Measurements from ENCODE around the gene FADS6. TPM values are rescaled to one million over a fixed set of nuclear protein-coding genes. Genes with fewer than 3 reads are reported as not detected.

Gene FADS6
- total and polyA plus RNA-seq, 10 of the 15 experiments (the other 5 are each of a cell fraction or from before 2014, with no cell fraction given) = not detected

DNA sequence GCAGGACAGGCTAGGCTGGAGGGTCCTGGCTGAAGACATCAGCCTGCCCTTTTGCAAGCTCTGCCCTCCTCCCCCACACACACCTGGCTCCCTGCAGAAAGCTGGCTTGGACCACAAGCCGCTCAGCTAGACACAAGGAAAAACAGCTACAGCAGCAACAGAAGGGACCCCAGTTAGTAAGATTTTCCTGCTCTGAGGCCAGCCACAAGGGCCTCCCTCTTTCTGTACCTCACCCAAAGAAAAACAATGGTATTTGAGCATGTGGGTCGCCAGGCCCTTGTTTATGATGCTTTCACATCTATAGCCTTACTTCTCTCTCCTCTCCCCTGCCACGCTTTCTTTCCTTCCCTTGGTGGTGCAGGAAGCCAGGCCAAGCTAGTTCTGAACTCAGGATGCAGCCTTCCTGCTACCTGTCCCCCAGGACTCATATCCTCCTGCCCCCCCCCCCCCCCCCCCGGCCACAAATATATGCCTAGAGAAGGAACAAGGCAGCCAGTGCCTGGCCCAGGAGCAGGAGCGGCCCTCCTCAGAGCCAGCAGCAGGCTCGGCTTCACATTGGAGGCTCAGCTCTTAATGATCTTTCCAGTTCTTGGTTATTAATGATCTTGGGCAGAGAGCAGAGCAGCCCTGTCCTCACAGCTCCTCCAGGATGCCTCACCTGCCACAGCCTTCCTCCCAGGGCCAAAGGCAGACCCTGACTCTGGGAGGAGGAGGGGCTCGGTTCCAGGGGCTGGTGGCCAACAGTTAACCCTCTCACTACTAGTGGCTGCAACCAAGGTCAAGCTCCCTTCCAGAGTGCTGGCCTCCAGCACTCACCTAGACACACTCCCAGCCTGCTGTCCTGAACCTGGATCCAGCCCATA is 53.2 kb downstream of the FADS6 start:
- ChIA-PET RAD21 (ENCODE audit: unreplicated experiment) (no interaction called here), POLR2A (no interaction called here), CTCF (interaction anchor here (1.0 to 2.2 kb wide), 4 partner anchors 22 to 49 kb away, joined by 3 to 9 read pairs (median 6); no protein-coding TSS in a partner anchor), SMC1A (ENCODE audit: uncharacterized antibody, unreplicated experiment) (interaction anchor here (0.9 to 1.3 kb wide), 2 partner anchors 22 to 25 kb away, joined by 4 read pairs; no protein-coding TSS in a partner anchor)
- no peaks in the 10 kb centered on the region for H4K20me1 ChIP-seq (ENCODE audit: control insufficient read depth, insufficient read depth)
- FAIRE-seq = no peak
- BruUV-seq (replicated peaks) = no TSS peak
- H3K27ac ChIP-seq (ENCODE audit: control insufficient read depth, insufficient read depth) = no peak overlapping the region
- H3K27me3 ChIP-seq (replicated peaks in 1 of 2; ENCODE audit: control insufficient read depth in 2 of 2, insufficient read depth in 2 of 2, low read length in 1 of 2) = no peaks in the 10 kb centered on the region
- intact Hi-C loops (cut with micrococcal nuclease; ENCODE audit: unreplicated experiment) (no loop called here), in situ Hi-C loops (cut with MboI) (no loop called here)
- no peak overlapping the region for H3K4me2 ChIP-seq (ENCODE audit: control insufficient read depth, insufficient read depth)
- H3K9me3 ChIP-seq (replicated peaks; ENCODE audit: control insufficient read depth, insufficient read depth, low read length) = no peaks in the 10 kb centered on the region
- H3K9ac ChIP-seq (ENCODE audit: control insufficient read depth, insufficient read depth, low read length) = no peak overlapping the region
- no peak overlapping the region for H3K4me3 ChIP-seq
- no peak for DNase-seq (ENCODE audit: low read depth, low spot score)
- H3K79me2 ChIP-seq (ENCODE audit: control insufficient read depth, insufficient read depth, low read length) = no peaks in the 10 kb centered on the region
- WGBS (ENCODE audit: insufficient coverage, insufficient replicate concordance, low lambda C conversion rate, missing lambda C conversion rate) = 63% methylated on average over 7 of the region's 7 CpGs
- H3K4me1 ChIP-seq (ENCODE audit: control insufficient read depth, insufficient read depth, low read length) = peaks cover 4% of the 10 kb centered on the region
- no peak for ATAC-seq
- H2AFZ ChIP-seq (ENCODE audit: control insufficient read depth, low read depth, low read length) = no peak overlapping the region
- peaks cover 0 to under 1% of the 10 kb centered on the region in 2 experiments; a peak in 1 of 4 replicates for H3K36me3 ChIP-seq (ENCODE audit: control insufficient read depth in 2 of 2, insufficient read depth in 2 of 2, low read length in 1 of 2)
- TF ChIP-seq BHLHE40 (IDR thresholded peaks at IDR 0.05; ENCODE audit: borderline replicate concordance in 1 of 2, low read depth in 2 of 2, low read length in 1 of 2) = no peak
- TF ChIP-seq, protein P1, sequence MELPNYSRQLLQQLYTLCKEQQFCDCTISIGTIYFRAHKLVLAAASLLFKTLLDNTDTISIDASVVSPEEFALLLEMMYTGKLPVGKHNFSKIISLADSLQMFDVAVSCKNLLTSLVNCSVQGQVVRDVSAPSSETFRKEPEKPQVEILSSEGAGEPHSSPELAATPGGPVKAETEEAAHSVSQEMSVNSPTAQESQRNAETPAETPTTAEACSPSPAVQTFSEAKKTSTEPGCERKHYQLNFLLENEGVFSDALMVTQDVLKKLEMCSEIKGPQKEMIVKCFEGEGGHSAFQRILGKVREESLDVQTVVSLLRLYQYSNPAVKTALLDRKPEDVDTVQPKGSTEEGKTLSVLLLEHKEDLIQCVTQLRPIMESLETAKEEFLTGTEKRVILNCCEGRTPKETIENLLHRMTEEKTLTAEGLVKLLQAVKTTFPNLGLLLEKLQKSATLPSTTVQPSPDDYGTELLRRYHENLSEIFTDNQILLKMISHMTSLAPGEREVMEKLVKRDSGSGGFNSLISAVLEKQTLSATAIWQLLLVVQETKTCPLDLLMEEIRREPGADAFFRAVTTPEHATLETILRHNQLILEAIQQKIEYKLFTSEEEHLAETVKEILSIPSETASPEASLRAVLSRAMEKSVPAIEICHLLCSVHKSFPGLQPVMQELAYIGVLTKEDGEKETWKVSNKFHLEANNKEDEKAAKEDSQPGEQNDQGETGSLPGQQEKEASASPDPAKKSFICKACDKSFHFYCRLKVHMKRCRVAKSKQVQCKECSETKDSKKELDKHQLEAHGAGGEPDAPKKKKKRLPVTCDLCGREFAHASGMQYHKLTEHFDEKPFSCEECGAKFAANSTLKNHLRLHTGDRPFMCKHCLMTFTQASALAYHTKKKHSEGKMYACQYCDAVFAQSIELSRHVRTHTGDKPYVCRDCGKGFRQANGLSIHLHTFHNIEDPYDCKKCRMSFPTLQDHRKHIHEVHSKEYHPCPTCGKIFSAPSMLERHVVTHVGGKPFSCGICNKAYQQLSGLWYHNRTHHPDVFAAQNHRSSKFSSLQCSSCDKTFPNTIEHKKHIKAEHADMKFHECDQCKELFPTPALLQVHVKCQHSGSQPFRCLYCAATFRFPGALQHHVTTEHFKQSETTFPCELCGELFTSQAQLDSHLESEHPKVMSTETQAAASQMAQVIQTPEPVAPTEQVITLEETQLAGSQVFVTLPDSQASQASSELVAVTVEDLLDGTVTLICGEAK (IDR thresholded peaks at IDR 0.05; ENCODE audit: borderline replicate concordance) = no peak
- TF ChIP-seq TARDBP (IDR thresholded peaks at IDR 0.05; ENCODE audit: borderline replicate concordance) = no peak
- no peak for TF ChIP-seq SRF (IDR thresholded peaks at IDR 0.05; ENCODE audit: low read depth in 2 of 2, low read length in 2 of 2)
- TF ChIP-seq SIX5 (IDR thresholded peaks at IDR 0.05; ENCODE audit: low read depth, low read length, severe bottlenecking) = no peak
- TF ChIP-seq BACH1 (IDR thresholded peaks at IDR 0.05; ENCODE audit: borderline replicate concordance) = no peak
- TF ChIP-seq KLF5 (IDR thresholded peaks at IDR 0.05; ENCODE audit: partially characterized antibody) = no peak
- no peak for TF ChIP-seq CHD4 (IDR thresholded peaks at IDR 0.05)
- TF ChIP-seq CBX3 (IDR thresholded peaks at IDR 0.05; ENCODE audit: borderline replicate concordance, low read depth) = no peak
- TF ChIP-seq, protein P2, sequence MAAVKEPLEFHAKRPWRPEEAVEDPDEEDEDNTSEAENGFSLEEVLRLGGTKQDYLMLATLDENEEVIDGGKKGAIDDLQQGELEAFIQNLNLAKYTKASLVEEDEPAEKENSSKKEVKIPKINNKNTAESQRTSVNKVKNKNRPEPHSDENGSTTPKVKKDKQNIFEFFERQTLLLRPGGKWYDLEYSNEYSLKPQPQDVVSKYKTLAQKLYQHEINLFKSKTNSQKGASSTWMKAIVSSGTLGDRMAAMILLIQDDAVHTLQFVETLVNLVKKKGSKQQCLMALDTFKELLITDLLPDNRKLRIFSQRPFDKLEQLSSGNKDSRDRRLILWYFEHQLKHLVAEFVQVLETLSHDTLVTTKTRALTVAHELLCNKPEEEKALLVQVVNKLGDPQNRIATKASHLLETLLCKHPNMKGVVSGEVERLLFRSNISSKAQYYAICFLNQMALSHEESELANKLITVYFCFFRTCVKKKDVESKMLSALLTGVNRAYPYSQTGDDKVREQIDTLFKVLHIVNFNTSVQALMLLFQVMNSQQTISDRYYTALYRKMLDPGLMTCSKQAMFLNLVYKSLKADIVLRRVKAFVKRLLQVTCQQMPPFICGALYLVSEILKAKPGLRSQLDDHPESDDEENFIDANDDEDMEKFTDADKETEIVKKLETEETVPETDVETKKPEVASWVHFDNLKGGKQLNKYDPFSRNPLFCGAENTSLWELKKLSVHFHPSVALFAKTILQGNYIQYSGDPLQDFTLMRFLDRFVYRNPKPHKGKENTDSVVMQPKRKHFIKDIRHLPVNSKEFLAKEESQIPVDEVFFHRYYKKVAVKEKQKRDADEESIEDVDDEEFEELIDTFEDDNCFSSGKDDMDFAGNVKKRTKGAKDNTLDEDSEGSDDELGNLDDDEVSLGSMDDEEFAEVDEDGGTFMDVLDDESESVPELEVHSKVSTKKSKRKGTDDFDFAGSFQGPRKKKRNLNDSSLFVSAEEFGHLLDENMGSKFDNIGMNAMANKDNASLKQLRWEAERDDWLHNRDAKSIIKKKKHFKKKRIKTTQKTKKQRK (IDR thresholded peaks at IDR 0.05; ENCODE audit: low read depth, low read length) = no peak
- no peak for TF ChIP-seq ZZZ3 (IDR thresholded peaks at IDR 0.05; ENCODE audit: control insufficient read depth, insufficient read length, low read depth)
- TF ChIP-seq ZNF217 (IDR thresholded peaks at IDR 0.05) = no peak
- TF ChIP-seq, protein P3, sequence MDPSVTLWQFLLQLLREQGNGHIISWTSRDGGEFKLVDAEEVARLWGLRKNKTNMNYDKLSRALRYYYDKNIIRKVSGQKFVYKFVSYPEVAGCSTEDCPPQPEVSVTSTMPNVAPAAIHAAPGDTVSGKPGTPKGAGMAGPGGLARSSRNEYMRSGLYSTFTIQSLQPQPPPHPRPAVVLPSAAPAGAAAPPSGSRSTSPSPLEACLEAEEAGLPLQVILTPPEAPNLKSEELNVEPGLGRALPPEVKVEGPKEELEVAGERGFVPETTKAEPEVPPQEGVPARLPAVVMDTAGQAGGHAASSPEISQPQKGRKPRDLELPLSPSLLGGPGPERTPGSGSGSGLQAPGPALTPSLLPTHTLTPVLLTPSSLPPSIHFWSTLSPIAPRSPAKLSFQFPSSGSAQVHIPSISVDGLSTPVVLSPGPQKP (IDR thresholded peaks at IDR 0.05; ENCODE audit: low read depth, low read length) = no peak
- no peak for TF ChIP-seq TCF7 (IDR thresholded peaks at IDR 0.05; ENCODE audit: borderline replicate concordance)

Measured in GM12878 (cell line).